GM19035 (cell line): ENCODE results near the gene PRKAR1B.

ENCODE experiments used
- ATAC-seq: cut with Tn5 transposase; IDR thresholded peaks from one replicate; pipeline ENCODE4 v1.9.1; 2021; ENCODE audit not compliant: unreplicated experiment

The PRKAR1B gene

GRCh38 chr7:698515-699475, 28.3 kb downstream of the PRKAR1B start:
- no peak for ATAC-seq

- ATAC-seq: no peak
These were observed 30.1 kb downstream of the PRKAR1B start for GRCh38 chr7:696812-697551.

- ATAC-seq: no peak
These were observed 30.7 kb downstream of the PRKAR1B start for GRCh38 chr7:696426-696811.

GRCh38 chr7:693280-693679, 33.8 kb downstream of the PRKAR1B start:
- ATAC-seq: no peak

GRCh38 chr7:691361-692045, 35.6 kb downstream of the PRKAR1B start:
- ATAC-seq: no peak

GRCh38 chr7:690478-691360, 36.4 kb downstream of the PRKAR1B start:
- ATAC-seq: no peak

- no peak for ATAC-seq
These were observed 41.5 kb downstream of the PRKAR1B start for GRCh38 chr7:685540-685939.

- no peak for ATAC-seq
These were observed 42.7 kb downstream of the PRKAR1B start for GRCh38 chr7:684416-684815.

GRCh38 chr7:683526-684205, 43.4 kb downstream of the PRKAR1B start:
- no peak for ATAC-seq

- ATAC-seq: no peak
These were observed 44.3 kb downstream of the PRKAR1B start for GRCh38 chr7:682810-683209.

GRCh38 chr7:681551-682307, 45.4 kb downstream of the PRKAR1B start:
- no peak for ATAC-seq

GRCh38 chr7:680411-681127, 46.5 kb downstream of the PRKAR1B start:
- no peak for ATAC-seq

- ATAC-seq: no peak
These were observed 50.1 kb downstream of the PRKAR1B start for GRCh38 chr7:676972-677385.

- no peak for ATAC-seq
These were observed 50.7 kb downstream of the PRKAR1B start for GRCh38 chr7:676246-676971.

- ATAC-seq: no peak
These were observed 52.3 kb downstream of the PRKAR1B start for GRCh38 chr7:674454-675410.

GRCh38 chr7:673681-674453, 53.2 kb downstream of the PRKAR1B start:
- ATAC-seq: no peak
